DND-41 (cell line): ENCODE measurements around the gene PEAK1.

Experiments used
- ATAC-seq: fragments of 200-7000 bp; cut with Tn5 transposase; 3 replicates; pipeline ENCODE4 v1.9.1; 2021; ENCODE audit warnings: low read depth; ENCODE audit not compliant: insufficient read depth
- DNase-seq: peaks from one replicate; pipeline ENCODE4 v3.0.0-alpha.2; 2020
- H2AFZ ChIP-seq: 2 replicates; pipeline ENCODE4 v1.6.0; 2012; ENCODE audit warnings: low read depth, low read length
- H3K27ac ChIP-seq: 2 replicates; pipeline ENCODE4 v1.5.1; 2012; ENCODE audit warnings: low read length, inconsistent platforms
- H3K27me3 ChIP-seq: fragments of 200-600 bp; sonication (generic); 2 replicates; pipeline ENCODE4 v1.6.0; 2012; ENCODE audit warnings: low read length, mild to moderate bottlenecking, inconsistent platforms; ENCODE audit not compliant: insufficient read depth, poor library complexity
- H3K36me3 ChIP-seq: 2 replicates; pipeline ENCODE4 v1.5.1; 2012; ENCODE audit warnings: low read length, inconsistent platforms; ENCODE audit not compliant: insufficient read depth
- H3K4me1 ChIP-seq: 2 replicates; pipeline ENCODE4 v1.5.1; 2012; ENCODE audit warnings: mild to moderate bottlenecking, low read length; ENCODE audit not compliant: insufficient read depth
- H3K4me2 ChIP-seq: 2 replicates; pipeline ENCODE4 v1.6.0; 2012; ENCODE audit warnings: mild to moderate bottlenecking, moderate library complexity, low read length, inconsistent platforms; ENCODE audit not compliant: insufficient read depth
- H3K4me3 ChIP-seq, 2 experiments: fragments of 200-600 bp in 1 of 2; shearing (Covaris generic) in 1 of 2; 2 replicates each; pipeline ENCODE4 v1.5.1; 2012 to 2016; ENCODE audit warnings: inconsistent platforms in 2 of 2, low read length in 2 of 2, mild to moderate bottlenecking in 2 of 2, low read depth in 1 of 2, moderate library complexity in 1 of 2
- H3K79me2 ChIP-seq: 2 replicates; pipeline ENCODE4 v1.6.0; 2012; ENCODE audit warnings: low read length, inconsistent platforms; ENCODE audit not compliant: insufficient read depth
- H3K9ac ChIP-seq: 2 replicates; pipeline ENCODE4 v1.6.0; 2012; ENCODE audit warnings: low read depth, mild to moderate bottlenecking, inconsistent platforms, low read length, moderate library complexity
- H3K9me3 ChIP-seq: 2 replicates; pipeline ENCODE4 v1.5.1; 2012; ENCODE audit warnings: low read length, moderate library complexity, mild to moderate bottlenecking, inconsistent platforms; ENCODE audit not compliant: insufficient read depth, severe bottlenecking
- H4K20me1 ChIP-seq: 2 replicates; pipeline ENCODE4 v1.6.0; 2012; ENCODE audit warnings: low read length; ENCODE audit not compliant: insufficient read depth
- EZH2 ChIP-seq: IDR thresholded peaks from 3 replicates; pipeline ENCODE4 v1.6.1; 2012; ENCODE audit warnings: borderline replicate concordance, low read depth, mild to moderate bottlenecking, moderate library complexity, low read length, inconsistent platforms; ENCODE audit not compliant: severe bottlenecking
- TF ChIP-seq, protein P1 (sequence below): IDR thresholded peaks from 2 replicates; pipeline ENCODE4 v1.5.1; 2012; ENCODE audit warnings: borderline replicate concordance, low read length, moderate library complexity, mild to moderate bottlenecking; ENCODE audit not compliant: poor library complexity, severe bottlenecking; ENCODE audit errors: extremely low read depth

PEAK1 gene

GRCh38 chr15:77057072-77057471, 362.8 kb downstream of the PEAK1 start:
- H4K20me1 ChIP-seq = peaks cover 17% of the 10 kb centered on the region
- H3K27me3 ChIP-seq = no peaks in the 10 kb centered on the region
- peaks cover 62% of the 10 kb centered on the region for H3K79me2 ChIP-seq
- H3K4me3 ChIP-seq = no peak overlapping the region
- no peak for DNase-seq
- H2AFZ ChIP-seq = no peak overlapping the region
- peaks cover 20% of the 10 kb centered on the region for H3K36me3 ChIP-seq
- no peak overlapping the region for H3K27ac ChIP-seq
- no peak overlapping the region for H3K9ac ChIP-seq
- TF ChIP-seq, protein P1, sequence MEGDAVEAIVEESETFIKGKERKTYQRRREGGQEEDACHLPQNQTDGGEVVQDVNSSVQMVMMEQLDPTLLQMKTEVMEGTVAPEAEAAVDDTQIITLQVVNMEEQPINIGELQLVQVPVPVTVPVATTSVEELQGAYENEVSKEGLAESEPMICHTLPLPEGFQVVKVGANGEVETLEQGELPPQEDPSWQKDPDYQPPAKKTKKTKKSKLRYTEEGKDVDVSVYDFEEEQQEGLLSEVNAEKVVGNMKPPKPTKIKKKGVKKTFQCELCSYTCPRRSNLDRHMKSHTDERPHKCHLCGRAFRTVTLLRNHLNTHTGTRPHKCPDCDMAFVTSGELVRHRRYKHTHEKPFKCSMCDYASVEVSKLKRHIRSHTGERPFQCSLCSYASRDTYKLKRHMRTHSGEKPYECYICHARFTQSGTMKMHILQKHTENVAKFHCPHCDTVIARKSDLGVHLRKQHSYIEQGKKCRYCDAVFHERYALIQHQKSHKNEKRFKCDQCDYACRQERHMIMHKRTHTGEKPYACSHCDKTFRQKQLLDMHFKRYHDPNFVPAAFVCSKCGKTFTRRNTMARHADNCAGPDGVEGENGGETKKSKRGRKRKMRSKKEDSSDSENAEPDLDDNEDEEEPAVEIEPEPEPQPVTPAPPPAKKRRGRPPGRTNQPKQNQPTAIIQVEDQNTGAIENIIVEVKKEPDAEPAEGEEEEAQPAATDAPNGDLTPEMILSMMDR = no peak
- no peak for TF ChIP-seq EZH2
- H3K4me2 ChIP-seq = no peak overlapping the region
- ATAC-seq = no peak
- H3K4me1 ChIP-seq = no peaks in the 10 kb centered on the region
- no peaks in the 10 kb centered on the region for H3K9me3 ChIP-seq

DNA sequence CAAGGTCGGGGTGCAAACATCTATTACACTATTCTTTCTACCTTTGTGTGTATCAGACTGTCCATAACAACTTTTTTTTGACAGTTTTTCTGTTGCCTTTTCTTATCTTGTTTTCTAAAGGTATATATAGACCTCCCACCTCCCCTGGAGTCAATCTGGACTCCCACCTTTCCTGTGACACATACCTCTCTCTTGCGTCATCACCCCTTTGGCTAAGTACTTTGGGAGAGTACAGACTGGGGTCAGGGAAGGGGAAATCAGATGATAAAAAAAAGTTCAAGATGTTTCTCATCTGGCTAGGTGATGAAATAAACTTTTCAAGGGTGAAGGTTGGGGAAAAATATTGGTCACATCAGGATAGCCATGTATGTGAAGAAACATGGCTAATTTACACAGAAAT, 366.2 kb downstream of the PEAK1 start:
- no peak overlapping the region for H3K27ac ChIP-seq
- H3K36me3 ChIP-seq = peaks cover 36% of the 10 kb centered on the region
- no peak overlapping the region for H3K4me2 ChIP-seq
- H3K79me2 ChIP-seq = peaks cover 32% of the 10 kb centered on the region
- H3K4me3 ChIP-seq = no peak overlapping the region
- ATAC-seq (no peak), DNase-seq (no peak)
- H3K27me3 ChIP-seq = no peaks in the 10 kb centered on the region
- H3K9me3 ChIP-seq = no peaks in the 10 kb centered on the region
- no peaks in the 10 kb centered on the region for H3K4me1 ChIP-seq
- TF ChIP-seq, protein P1 = no peak
- no peak for TF ChIP-seq EZH2
- no peak overlapping the region for H3K9ac ChIP-seq
- peaks cover 5% of the 10 kb centered on the region for H4K20me1 ChIP-seq
- H2AFZ ChIP-seq = no peak overlapping the region

GRCh38 chr15:77052556-77052955, 367.3 kb downstream of the PEAK1 start:
- no peak for TF ChIP-seq EZH2
- TF ChIP-seq, protein P1 = no peak
- ATAC-seq (no peak), DNase-seq (no peak)
- Histone ChIP-seq H2AFZ (no peak overlapping the region), H3K27me3 (no peaks in the 10 kb centered on the region), H4K20me1 (no peaks in the 10 kb centered on the region; the same call in 1 of the 2 replicates), H3K9ac (no peak overlapping the region), H3K4me3 (no peak overlapping the region), H3K27ac (no peak overlapping the region), H3K4me2 (no peak overlapping the region), H3K79me2 (peaks cover 21% of the 10 kb centered on the region; the same call in 1 of the 2 replicates), H3K36me3 (peaks cover 42% of the 10 kb centered on the region), H3K4me1 (no peaks in the 10 kb centered on the region), H3K9me3 (no peaks in the 10 kb centered on the region)
